DND-41 (cell line): Measurements from ENCODE around the gene PDCD6IP.

Source experiments
- ATAC-seq: fragments of 200-7000 bp; cut with Tn5 transposase; 3 replicates; pipeline ENCODE4 v1.9.1; 2021; ENCODE audit warnings: low read depth; ENCODE audit not compliant: insufficient read depth
- DNase-seq: peaks from one replicate; pipeline ENCODE4 v3.0.0-alpha.2; 2020
- H2AFZ ChIP-seq: 2 replicates; pipeline ENCODE4 v1.6.0; 2012; ENCODE audit warnings: low read depth, low read length
- H3K27ac ChIP-seq: 2 replicates; pipeline ENCODE4 v1.5.1; 2012; ENCODE audit warnings: low read length, inconsistent platforms
- H3K27me3 ChIP-seq: fragments of 200-600 bp; sonication (generic); 2 replicates; pipeline ENCODE4 v1.6.0; 2012; ENCODE audit warnings: low read length, mild to moderate bottlenecking, inconsistent platforms; ENCODE audit not compliant: insufficient read depth, poor library complexity
- H3K36me3 ChIP-seq: 2 replicates; pipeline ENCODE4 v1.5.1; 2012; ENCODE audit warnings: low read length, inconsistent platforms; ENCODE audit not compliant: insufficient read depth
- H3K4me1 ChIP-seq: 2 replicates; pipeline ENCODE4 v1.5.1; 2012; ENCODE audit warnings: mild to moderate bottlenecking, low read length; ENCODE audit not compliant: insufficient read depth
- H3K4me2 ChIP-seq: 2 replicates; pipeline ENCODE4 v1.6.0; 2012; ENCODE audit warnings: mild to moderate bottlenecking, moderate library complexity, low read length, inconsistent platforms; ENCODE audit not compliant: insufficient read depth
- H3K4me3 ChIP-seq, 2 experiments: fragments of 200-600 bp in 1 of 2; shearing (Covaris generic) in 1 of 2; 2 replicates each; pipeline ENCODE4 v1.5.1; 2012 to 2016; ENCODE audit warnings: inconsistent platforms in 2 of 2, low read length in 2 of 2, mild to moderate bottlenecking in 2 of 2, low read depth in 1 of 2, moderate library complexity in 1 of 2
- H3K79me2 ChIP-seq: 2 replicates; pipeline ENCODE4 v1.6.0; 2012; ENCODE audit warnings: low read length, inconsistent platforms; ENCODE audit not compliant: insufficient read depth
- H3K9ac ChIP-seq: 2 replicates; pipeline ENCODE4 v1.6.0; 2012; ENCODE audit warnings: low read depth, mild to moderate bottlenecking, inconsistent platforms, low read length, moderate library complexity
- H3K9me3 ChIP-seq: 2 replicates; pipeline ENCODE4 v1.5.1; 2012; ENCODE audit warnings: low read length, moderate library complexity, mild to moderate bottlenecking, inconsistent platforms; ENCODE audit not compliant: insufficient read depth, severe bottlenecking
- H4K20me1 ChIP-seq: 2 replicates; pipeline ENCODE4 v1.6.0; 2012; ENCODE audit warnings: low read length; ENCODE audit not compliant: insufficient read depth
- CTCF ChIP-seq: IDR thresholded peaks from 2 replicates; pipeline ENCODE4 v1.5.1; 2012; ENCODE audit warnings: borderline replicate concordance, low read length, moderate library complexity, mild to moderate bottlenecking; ENCODE audit not compliant: poor library complexity, severe bottlenecking; ENCODE audit errors: extremely low read depth
- EZH2 ChIP-seq: IDR thresholded peaks from 3 replicates; pipeline ENCODE4 v1.6.1; 2012; ENCODE audit warnings: borderline replicate concordance, low read depth, mild to moderate bottlenecking, moderate library complexity, low read length, inconsistent platforms; ENCODE audit not compliant: severe bottlenecking

Gene PDCD6IP

DNA sequence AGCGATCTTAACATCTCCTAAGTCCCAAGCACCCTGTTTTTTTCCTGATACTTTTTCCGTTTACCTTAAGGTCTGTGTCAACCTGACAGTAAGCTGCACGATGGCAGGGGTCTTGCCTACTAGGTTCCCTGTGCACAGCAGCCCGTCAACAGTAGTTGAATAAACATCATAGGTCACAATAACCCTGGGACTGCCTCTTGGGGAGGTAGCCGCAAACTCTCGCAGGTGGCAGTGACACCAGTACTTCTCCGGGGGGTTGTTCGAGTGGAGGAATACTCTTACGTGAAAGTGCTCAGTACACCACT lies 365 bp upstream of the PDCD6IP start:
- TF ChIP-seq CTCF (no peak), EZH2 (no peak)
- Histone ChIP-seq H3K4me1 (peaks cover 31% of the 10 kb centered on the region), H3K9me3 (no peaks in the 10 kb centered on the region), H4K20me1 (peaks cover 3% of the 10 kb centered on the region; the same call in 1 of the 2 replicates), H3K4me3 (peak overlapping the region; percentile 64 to 93), H3K27ac (peak overlapping the region; percentile 85), H3K36me3 (peaks cover 16% of the 10 kb centered on the region), H3K79me2 (peaks cover 49% of the 10 kb centered on the region), H3K27me3 (no peaks in the 10 kb centered on the region), H2AFZ (peak overlapping the region; percentile 92), H3K9ac (peak overlapping the region; percentile 82), H3K4me2 (peak overlapping the region; percentile 86)
- ATAC-seq (peak; percentile 59; the same call in 2 of the 3 replicates), DNase-seq (no peak)

DNA sequence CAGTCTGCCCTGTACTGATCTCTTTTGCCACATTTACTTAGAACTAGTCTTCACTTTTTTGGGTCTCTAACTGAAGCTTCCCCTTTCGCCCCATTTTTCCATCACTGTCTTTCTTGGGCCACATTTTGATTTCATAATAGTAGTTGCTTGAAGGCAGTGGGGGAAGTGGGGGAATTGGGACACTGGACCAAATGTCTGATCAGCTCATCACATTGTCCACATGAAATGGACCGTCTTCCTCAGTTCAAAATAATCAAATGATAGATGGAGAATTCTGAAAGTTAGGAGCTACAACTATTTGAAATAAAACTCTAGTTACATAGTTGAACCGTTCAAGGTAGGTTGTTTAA lies 747 bp downstream of the PDCD6IP start:
- DNase-seq (no peak), ATAC-seq (no peak)
- Histone ChIP-seq H3K27ac (peak overlapping the region; percentile 85), H3K4me1 (peaks cover 31% of the 10 kb centered on the region), H2AFZ (peak overlapping the region; percentile 92), H3K27me3 (no peaks in the 10 kb centered on the region), H3K79me2 (peaks cover 60% of the 10 kb centered on the region), H3K36me3 (peaks cover 27% of the 10 kb centered on the region), H3K4me2 (peak overlapping the region; percentile 86), H4K20me1 (peaks cover 3% of the 10 kb centered on the region; the same call in 1 of the 2 replicates), H3K9me3 (no peaks in the 10 kb centered on the region), H3K4me3 (peak overlapping the region; percentile 64 to 93), H3K9ac (peak overlapping the region; percentile 82)
- TF ChIP-seq EZH2 = no peak
- TF ChIP-seq CTCF = no peak

DNA sequence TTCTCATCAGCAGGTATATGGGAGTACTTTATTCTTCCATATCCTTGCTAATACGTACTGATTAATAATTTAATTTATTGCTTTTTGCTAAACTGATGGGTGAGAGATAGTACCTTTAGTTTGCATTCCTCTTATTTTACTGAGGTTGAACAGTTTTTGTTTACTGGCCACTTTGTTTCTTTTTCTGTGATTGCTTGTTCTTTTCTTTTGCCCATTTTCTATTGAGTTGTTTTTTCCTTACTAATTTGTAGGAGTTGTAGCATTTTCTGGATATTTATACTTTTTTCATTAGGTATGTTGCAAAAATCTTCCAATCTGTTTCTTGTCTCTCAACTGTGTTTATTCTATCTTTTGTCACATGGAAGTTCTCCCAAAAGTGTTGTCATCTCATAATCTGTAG lies 4.8 kb downstream of the PDCD6IP start:
- DNase-seq = no peak
- H3K9me3 ChIP-seq = no peaks in the 10 kb centered on the region
- H3K27ac ChIP-seq = no peak overlapping the region
- peaks cover 19% of the 10 kb centered on the region for H3K4me1 ChIP-seq
- peaks cover 94% of the 10 kb centered on the region for H3K79me2 ChIP-seq
- H3K4me2 ChIP-seq = 0 out of 2 replicates have a peak overlapping the region, but pooled peaks have one; percentile 9
- ATAC-seq = no peak
- no peak overlapping the region for H3K4me3 ChIP-seq
- no peaks in the 10 kb centered on the region for H3K27me3 ChIP-seq
- no peak overlapping the region for H3K9ac ChIP-seq
- no peak overlapping the region for H2AFZ ChIP-seq
- TF ChIP-seq EZH2 (no peak), CTCF (no peak)
- H4K20me1 ChIP-seq = peaks cover 18% of the 10 kb centered on the region; the same call in 1 of the 2 replicates
- H3K36me3 ChIP-seq = peaks cover 39% of the 10 kb centered on the region
